Progenitor cell of endocrine pancreas (in vitro differentiated cells): ENCODE results near the gene KRT2. TPM values are rescaled to one million over a fixed set of nuclear protein-coding genes. Genes with fewer than 3 reads are reported as not detected.

Source experiments
- DNase-seq: peaks from one replicate; pipeline ENCODE4 v3.0.0; 2021; ENCODE audit warnings: low spot score; ENCODE audit not compliant: unreplicated experiment
- H3K27ac Mint-ChIP-seq: 2 replicates; pipeline ENCODE4 v1.8.0; 2021; ENCODE audit warnings: mild to moderate bottlenecking, moderate library complexity, mixed read lengths
- H3K27me3 Mint-ChIP-seq: 2 replicates; pipeline ENCODE4 v1.8.0; 2021; ENCODE audit warnings: mixed read lengths
- H3K36me3 Mint-ChIP-seq: 2 replicates; pipeline ENCODE4 v1.8.0; 2022; ENCODE audit warnings: mixed read lengths; ENCODE audit not compliant: insufficient read depth
- H3K4me1 Mint-ChIP-seq: 2 replicates; pipeline ENCODE4 v1.8.0; 2021; ENCODE audit warnings: low read depth, mixed read lengths
- H3K4me3 Mint-ChIP-seq: 2 replicates; pipeline ENCODE4 v1.8.0; 2021; ENCODE audit warnings: low read depth, mild to moderate bottlenecking, moderate library complexity, mixed read lengths
- H3K9me3 Mint-ChIP-seq: 2 replicates; pipeline ENCODE4 v1.8.0; 2021; ENCODE audit warnings: low read depth, mixed read lengths
- CTCF ChIP-seq: fragments of 200-600 bp; sonication (generic); IDR thresholded peaks from one replicate; pipeline ENCODE4 v1.5.0; 2021; ENCODE audit warnings: antibody characterized with exemption, mild to moderate bottlenecking; ENCODE audit not compliant: unreplicated experiment
- total RNA-seq: library from RNA; stranded (reverse); gene quantifications from 2 replicates; pipeline ENCODE4 v1.2.1, GENCODE V29; 2021

The KRT2 gene
- total RNA-seq, 1 donor from 2014 or later = not detected

- Mint-ChIP-seq H3K27ac (no peak within 1 kb of the TSS), H3K4me3 (no peak within 1 kb of the TSS), H3K36me3 (no peaks in the 10 kb centered on the region), H3K9me3 (no peaks in the 10 kb centered on the region), H3K4me1 (no peaks in the 10 kb centered on the region), H3K27me3 (peaks cover 53% of the 10 kb centered on the region)
- no peak for TF ChIP-seq CTCF
- DNase-seq = no peak
Observed at GRCh38 chr12:52618216-52618615, 33.8 kb downstream of the KRT2 start, which contains the start of gene KRT73. TSS of gene KRT73 (minus strand) at chr12:52618559. CDS start at chr12:52618524, 35 bp downstream.

GRCh38 chr12:52617403-52617785, 34.6 kb downstream of the KRT2 start:
- no peaks in the 10 kb centered on the region for H3K9me3 Mint-ChIP-seq
- H3K4me3 Mint-ChIP-seq = no peak overlapping the region
- H3K27ac Mint-ChIP-seq = no peak overlapping the region
- H3K36me3 Mint-ChIP-seq = no peaks in the 10 kb centered on the region
- DNase-seq = no peak
- no peak for TF ChIP-seq CTCF
- H3K27me3 Mint-ChIP-seq = peaks cover 54% of the 10 kb centered on the region
- H3K4me1 Mint-ChIP-seq = no peaks in the 10 kb centered on the region

- Mint-ChIP-seq H3K27ac (peak overlapping the region; percentile 0), H3K36me3 (no peaks in the 10 kb centered on the region), H3K4me1 (no peaks in the 10 kb centered on the region), H3K9me3 (no peaks in the 10 kb centered on the region), H3K27me3 (peaks cover 59% of the 10 kb centered on the region), H3K4me3 (no peak overlapping the region)
- no peak for TF ChIP-seq CTCF
- no peak for DNase-seq
Observed at GRCh38 chr12:52616680-52617402, 35.2 kb downstream of the KRT2 start.

- Mint-ChIP-seq H3K27ac (no peak overlapping the region), H3K27me3 (peaks cover 68% of the 10 kb centered on the region), H3K36me3 (no peaks in the 10 kb centered on the region), H3K4me1 (no peaks in the 10 kb centered on the region), H3K4me3 (no peak overlapping the region), H3K9me3 (no peaks in the 10 kb centered on the region)
- no peak for DNase-seq
- TF ChIP-seq CTCF = no peak
Observed at GRCh38 chr12:52615912-52616311, 36.1 kb downstream of the KRT2 start.

GRCh38 chr12:52615208-52615868, 36.7 kb downstream of the KRT2 start:
- H3K4me3 Mint-ChIP-seq = no peak overlapping the region
- no peaks in the 10 kb centered on the region for H3K9me3 Mint-ChIP-seq
- H3K27me3 Mint-ChIP-seq = peaks cover 69% of the 10 kb centered on the region
- no peak for TF ChIP-seq CTCF
- no peak overlapping the region for H3K27ac Mint-ChIP-seq
- DNase-seq = no peak
- no peaks in the 10 kb centered on the region for H3K4me1 Mint-ChIP-seq
- no peaks in the 10 kb centered on the region for H3K36me3 Mint-ChIP-seq
